NCI-H1105 (cell line): ENCODE data around the gene LIPE.

Experiments
- DNase-seq: peaks from one replicate; lab custom pipeline; 2025; lab: John Stamatoyannopoulos, UW

LIPE gene

GRCh38 chr19:42380155-42380554 is 47.0 kb downstream of the LIPE start:
- no peak for DNase-seq

- no peak for DNase-seq
These were observed 48.7 kb downstream of the LIPE start for GRCh38 chr19:42378225-42379215.

GRCh38 chr19:42376177-42376555 is 51.0 kb downstream of the LIPE start:
- DNase-seq = no peak

GRCh38 chr19:42375415-42376176 is 51.6 kb downstream of the LIPE start:
- no peak for DNase-seq

- DNase-seq = no peak
These were observed 52.3 kb downstream of the LIPE start for GRCh38 chr19:42374826-42375376.

- DNase-seq = no peak
These were observed 56.5 kb downstream of the LIPE start for GRCh38 chr19:42370626-42371175.

GRCh38 chr19:42370068-42370520 is 57.1 kb downstream of the LIPE start:
- no peak for DNase-seq

- no peak for DNase-seq
These were observed 57.6 kb downstream of the LIPE start for GRCh38 chr19:42369433-42370067.

- no peak for DNase-seq
These were observed 58.4 kb downstream of the LIPE start for GRCh38 chr19:42368765-42369164.

GRCh38 chr19:42368360-42368759 is 58.8 kb downstream of the LIPE start:
- no peak for DNase-seq

- DNase-seq = no peak
These were observed 59.3 kb downstream of the LIPE start for GRCh38 chr19:42367929-42368328.

GRCh38 chr19:42366673-42367072 is 60.5 kb downstream of the LIPE start:
- DNase-seq = no peak

- no peak for DNase-seq
These were observed 63.4 kb downstream of the LIPE start for GRCh38 chr19:42363614-42364346.

GRCh38 chr19:42362891-42363440 is 64.2 kb downstream of the LIPE start:
- no peak for DNase-seq

- no peak for DNase-seq
These were observed 64.8 kb downstream of the LIPE start for GRCh38 chr19:42362342-42362741.

- no peak for DNase-seq
These were observed 65.7 kb downstream of the LIPE start for GRCh38 chr19:42361545-42361910.

GRCh38 chr19:42360787-42361544 is 66.2 kb downstream of the LIPE start:
- peak; percentile 2 for DNase-seq

- no peak for DNase-seq
These were observed 69.9 kb downstream of the LIPE start for GRCh38 chr19:42357290-42357689.

- no peak for DNase-seq
These were observed 70.5 kb downstream of the LIPE start for GRCh38 chr19:42356686-42357085.

- no peak for DNase-seq
These were observed 71.3 kb downstream of the LIPE start for GRCh38 chr19:42355896-42356295.
